GM21737 (cell line): ENCODE measurements around the gene HMHB1.
A peak's percentile ranks its signal among the peaks of the same experiment; 100 is the strongest.
"Not testable (repeated sequence)": the region's sequence is repeated elsewhere in the genome, so short reads cannot be mapped to it uniquely, and the experiment has no call there.

Source experiments
- ATAC-seq: cut with Tn5 transposase; IDR thresholded peaks from one replicate; pipeline ENCODE4 v1.9.1; 2021; ENCODE audit warnings: mild to moderate bottlenecking, moderate library complexity; ENCODE audit not compliant: unreplicated experiment

HMHB1 gene

DNA sequence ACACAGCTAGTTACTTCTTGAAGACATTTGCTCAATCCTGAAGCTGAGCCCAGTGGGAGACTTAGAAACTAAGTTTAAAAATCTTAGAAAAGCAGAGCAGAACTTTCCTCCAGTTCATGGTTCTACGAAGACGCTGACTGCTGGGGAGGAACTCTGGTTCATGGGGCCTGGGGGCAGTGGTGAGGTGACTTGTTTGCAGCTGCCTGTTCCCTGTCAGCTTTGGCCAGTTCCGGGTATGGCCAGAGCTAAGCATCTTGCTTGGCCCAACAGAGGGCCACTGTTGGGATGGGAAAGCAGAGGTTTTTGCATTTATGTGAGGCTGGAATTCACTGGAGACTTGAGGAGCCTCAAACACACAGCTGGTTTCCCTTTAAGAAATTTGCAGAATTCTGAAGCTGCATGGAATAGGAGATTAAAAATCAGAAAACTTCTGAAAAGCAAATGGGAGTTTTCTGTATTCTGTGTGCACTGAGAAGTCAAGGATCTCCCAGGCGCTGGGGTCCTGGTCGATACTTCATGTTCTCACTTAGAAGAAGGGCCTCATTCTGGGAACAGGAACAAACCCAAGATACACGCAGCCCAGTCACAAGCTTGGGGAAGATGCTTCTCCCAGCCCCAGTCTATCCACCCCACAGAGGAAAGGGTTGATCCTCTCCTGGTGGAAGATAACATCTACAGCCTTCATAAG, 10.6 kb upstream of the HMHB1 start:
- no peak for ATAC-seq

DNA sequence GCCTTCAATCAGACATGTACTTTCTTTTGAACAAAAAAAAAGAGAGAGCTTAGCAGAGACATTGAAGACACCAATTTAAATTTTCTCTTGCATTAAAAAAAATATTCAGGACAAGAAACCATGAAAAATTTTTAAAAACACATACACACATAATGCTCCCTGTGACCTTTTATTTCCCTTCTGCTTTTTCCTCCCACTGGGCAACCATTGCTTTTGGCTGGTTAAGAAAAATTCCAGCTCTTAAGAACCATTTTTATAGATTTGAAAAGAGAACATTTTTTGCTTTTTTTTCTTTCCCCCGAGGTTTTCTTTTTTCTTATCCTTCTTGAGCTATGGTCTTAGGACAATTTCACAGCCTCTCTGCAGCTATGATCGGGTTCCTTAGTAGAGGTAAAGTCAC, 6.1 kb upstream of the HMHB1 start:
- ATAC-seq: no peak

DNA sequence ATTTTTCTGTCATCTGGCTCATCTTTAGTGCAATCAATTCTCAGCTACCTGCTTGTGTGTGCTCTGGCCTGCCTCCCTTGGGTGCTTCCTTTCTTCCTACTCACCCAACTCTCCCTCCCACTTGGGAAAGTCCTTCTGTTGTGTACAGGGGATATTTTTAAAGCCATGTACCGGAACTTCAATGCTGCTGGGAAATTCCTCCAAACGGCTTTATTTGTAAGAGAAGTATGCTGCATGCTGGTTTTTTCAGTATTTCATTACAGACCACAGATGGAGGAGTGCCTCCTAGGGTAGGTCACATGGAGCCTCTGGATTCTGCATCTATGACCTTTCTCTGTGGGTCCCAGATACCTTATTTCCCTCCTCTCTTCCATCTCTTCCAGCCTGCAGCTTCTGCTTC, 5.4 kb upstream of the HMHB1 start:
- no peak for ATAC-seq

GRCh38 chr5:143807401-143807800, 4.6 kb upstream of the HMHB1 start:
- ATAC-seq: no peak

GRCh38 chr5:143816370-143816769, 4.4 kb downstream of the HMHB1 start:
- ATAC-seq: not testable (repeated sequence)

DNA sequence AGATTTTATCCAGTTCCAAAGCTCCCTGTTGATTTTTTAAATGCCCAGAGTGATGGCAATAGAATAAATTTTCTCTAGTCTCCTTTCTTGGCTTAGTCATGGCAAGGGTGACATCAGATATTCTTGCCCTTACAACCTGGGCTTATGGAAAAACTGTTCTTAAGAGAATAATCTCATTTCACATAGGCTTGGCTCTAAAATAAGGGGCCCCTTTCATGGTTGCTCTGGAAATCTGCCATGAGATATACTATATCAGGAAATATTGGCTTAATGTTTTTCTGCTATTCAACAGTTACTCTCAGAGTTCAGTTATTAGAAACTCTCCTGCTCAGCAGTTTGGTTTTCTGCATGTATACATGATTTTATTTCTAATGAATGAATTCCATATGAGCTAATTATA, 7.8 kb downstream of the HMHB1 start:
- no peak for ATAC-seq

GRCh38 chr5:143820451-143820850, 8.5 kb downstream of the HMHB1 start:
- ATAC-seq: no peak

GRCh38 chr5:143824851-143825720, 13.1 kb downstream of the HMHB1 start:
- ATAC-seq: peak; percentile 73

GRCh38 chr5:143826951-143827444, 15.0 kb downstream of the HMHB1 start:
- ATAC-seq: peak; percentile 83

DNA sequence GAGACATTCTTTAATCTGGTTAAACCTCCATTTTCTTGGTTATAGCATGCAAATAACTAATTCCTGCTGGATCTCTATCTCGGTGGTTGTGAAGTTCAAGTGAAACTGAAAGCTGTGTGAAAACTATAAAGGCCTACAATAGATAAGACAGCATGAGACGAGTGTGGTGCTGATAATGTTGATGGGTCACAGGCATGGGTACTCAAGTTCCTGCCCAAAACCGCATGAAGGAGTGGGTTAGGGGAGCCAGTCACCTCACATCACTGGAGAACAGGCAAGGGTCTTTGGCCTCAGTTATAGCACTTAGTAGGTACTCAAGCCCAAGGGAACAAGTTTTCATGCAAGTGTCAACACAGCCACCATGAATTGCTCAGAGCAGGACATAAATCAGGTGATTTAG, 16.7 kb downstream of the HMHB1 start:
- no peak for ATAC-seq

DNA sequence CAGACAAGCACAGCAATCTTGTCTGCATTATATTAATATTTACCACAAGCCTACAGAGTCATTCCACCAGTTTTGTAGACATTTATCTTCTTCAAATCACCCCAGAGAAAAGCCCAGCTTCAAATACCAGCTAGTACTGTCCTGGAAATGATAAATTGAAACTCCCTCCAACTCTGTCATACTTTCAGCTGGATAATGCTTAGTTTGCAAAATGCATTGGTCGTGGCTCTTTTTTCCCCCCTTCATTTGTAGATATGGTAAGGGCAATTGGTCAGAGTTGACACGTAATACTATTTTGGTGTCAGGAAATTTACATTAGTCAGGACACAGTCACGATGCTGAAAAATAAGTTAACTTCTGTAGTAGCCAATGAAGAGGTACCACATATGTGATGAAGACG, 21.2 kb downstream of the HMHB1 start:
- no peak for ATAC-seq

DNA sequence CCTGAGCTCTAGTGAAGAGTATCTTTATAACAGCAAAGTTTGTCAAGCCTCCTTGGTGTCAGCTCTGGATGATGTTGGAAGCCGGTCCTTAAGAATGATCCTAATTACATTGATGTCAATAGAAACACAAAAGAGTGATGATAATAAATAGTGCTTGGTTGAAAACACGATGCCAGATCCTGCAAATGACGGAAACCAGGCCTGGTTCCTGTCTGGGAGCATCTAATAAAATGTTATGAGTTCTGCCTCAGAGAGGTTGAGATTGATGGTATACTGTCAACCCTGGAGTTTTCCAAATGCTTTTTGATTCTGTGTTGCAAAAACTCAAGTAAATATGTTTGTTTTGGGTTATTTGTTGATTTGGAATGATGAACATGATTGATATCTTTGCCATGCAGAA, 23.3 kb downstream of the HMHB1 start:
- no peak for ATAC-seq

DNA sequence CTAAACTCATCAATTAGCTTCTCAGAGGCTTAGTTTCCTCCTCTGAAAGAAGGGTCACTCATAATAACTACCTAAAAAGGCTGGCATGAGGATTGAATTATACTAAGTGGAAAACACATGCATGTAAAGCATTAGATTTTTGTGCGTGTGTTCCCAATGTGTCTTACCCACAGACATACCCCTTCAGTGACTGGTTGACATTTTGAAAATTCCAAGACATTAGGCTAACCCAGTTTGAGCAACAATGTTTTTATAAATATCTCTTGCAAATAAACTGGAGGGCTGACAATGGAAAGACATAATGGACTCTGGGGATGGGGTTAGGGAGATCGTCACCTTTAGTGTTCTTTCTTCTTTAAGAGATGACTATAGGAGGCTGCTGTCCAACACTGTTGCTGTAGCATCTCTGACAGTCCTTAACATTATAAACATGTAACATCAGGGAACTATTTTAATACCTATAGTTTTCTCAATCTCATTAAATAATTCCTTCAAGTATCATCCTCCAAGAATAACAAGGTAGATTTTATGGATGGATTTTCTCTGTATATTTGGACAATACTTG, 24.3 kb downstream of the HMHB1 start:
- no peak for ATAC-seq

GRCh38 chr5:143837306-143837848, 25.4 kb downstream of the HMHB1 start:
- ATAC-seq: no peak

- no peak for ATAC-seq
These were observed 29.5 kb downstream of the HMHB1 start for GRCh38 chr5:143841446-143841845.

DNA sequence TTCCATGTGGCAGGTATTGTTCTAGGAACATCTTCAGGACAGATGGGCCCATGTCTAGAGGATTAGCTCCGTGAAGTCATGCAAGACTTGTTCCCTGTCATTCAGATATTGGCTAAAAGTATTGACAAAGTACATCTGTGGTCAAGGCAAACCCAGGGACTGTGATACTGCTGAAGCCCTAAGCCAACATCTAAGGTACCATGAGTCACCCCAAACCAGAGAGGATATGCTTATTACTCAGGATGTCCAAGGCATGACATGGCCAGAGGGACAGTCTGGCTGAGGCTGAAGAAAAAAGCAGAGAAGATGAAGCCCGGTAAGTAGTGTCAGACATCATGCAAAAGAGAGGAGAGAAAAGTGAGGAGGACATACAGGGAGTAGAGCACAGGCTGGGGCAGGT, 31.0 kb downstream of the HMHB1 start:
- ATAC-seq: no peak

DNA sequence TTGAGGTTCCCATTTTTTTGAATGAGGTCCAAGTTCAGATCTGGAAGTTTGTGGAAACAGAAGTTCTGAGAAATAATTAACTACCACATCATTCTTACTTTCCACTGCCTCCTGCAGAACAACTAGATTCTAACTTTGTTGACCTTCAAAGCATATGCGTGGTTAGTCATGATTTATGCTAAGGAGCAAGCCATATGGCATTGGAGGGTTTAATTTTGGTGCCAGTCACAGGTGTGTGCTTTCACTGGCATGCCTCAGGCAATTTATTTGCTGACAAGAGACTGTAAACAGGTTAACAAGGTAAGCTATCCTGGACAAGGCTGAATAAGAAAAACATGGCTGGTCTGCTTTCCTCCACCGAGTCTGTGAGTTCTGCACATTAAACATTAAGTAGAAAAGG, 31.5 kb downstream of the HMHB1 start:
- no peak for ATAC-seq

DNA sequence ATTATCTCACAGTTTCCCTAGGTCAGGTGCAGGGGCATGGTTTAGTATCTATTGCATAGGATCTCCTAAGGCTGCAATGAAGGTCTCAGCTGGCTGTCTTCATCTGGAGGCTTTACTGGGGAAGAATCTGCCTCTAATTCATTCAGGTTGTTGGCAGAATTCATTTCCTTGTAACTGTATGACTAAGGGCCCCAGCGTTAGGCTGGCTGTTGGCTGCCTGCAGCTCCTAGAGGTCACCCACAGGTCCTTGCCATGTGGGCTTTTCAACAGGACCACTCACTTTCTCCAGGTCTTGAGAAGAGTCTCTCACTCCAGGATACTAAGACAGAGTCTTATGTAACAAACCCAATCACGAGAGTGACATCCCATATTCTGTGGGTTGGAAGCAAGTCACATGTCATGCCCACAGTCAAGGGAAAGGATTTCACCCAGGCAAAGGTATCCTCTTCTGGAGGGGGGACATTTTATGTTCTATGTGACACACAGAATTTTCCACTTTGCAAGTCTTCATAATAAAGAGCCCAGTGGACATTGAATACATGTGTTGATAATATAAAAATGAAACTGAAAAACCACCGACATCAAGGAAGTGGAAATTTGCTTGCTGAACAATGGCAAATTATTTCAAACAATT, 38.2 kb downstream of the HMHB1 start:
- no peak for ATAC-seq

GRCh38 chr5:143851383-143851782, 39.4 kb downstream of the HMHB1 start:
- ATAC-seq: no peak

DNA sequence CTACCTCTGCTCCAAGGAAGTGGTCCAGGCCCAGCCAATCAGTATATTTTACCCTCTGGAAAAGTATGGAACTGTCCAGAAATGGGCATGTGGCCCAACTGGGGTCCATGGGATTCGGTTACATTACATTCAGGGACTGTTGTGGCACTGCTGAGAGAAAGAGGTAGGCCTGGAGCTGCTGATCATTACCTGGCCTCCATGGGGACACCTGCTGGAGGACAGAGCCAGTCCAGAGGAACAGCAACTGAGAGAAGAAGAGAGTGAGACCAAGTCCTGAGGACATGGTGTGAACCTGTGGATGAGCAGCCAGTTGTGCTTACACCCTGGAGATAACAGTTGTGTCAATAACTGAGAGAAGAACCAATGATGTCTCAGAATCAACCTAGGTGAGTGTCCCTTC, 48.2 kb downstream of the HMHB1 start:
- no peak for ATAC-seq

DNA sequence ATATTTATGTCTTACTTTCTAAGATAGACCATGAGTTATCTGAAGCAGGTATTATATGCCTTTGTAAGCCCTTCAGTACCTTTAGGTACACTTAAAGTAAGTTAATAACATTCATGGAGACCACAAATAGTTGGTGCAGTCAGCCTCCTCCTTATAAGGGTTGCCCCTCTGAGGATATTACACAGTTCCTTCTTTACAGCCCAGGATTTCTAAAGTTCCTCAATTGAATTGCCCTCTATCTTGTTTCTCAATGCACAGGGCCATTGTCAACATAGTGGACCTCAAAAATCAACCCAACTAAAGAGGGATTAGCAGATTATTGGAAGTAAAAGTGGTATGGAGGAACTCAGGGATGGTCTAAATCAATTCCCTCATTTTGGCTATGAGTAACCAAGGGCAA, 50.3 kb downstream of the HMHB1 start:
- no peak for ATAC-seq
